Measurements from ENCODE around the gene PSMB7.

PSMB7 gene

DNA sequence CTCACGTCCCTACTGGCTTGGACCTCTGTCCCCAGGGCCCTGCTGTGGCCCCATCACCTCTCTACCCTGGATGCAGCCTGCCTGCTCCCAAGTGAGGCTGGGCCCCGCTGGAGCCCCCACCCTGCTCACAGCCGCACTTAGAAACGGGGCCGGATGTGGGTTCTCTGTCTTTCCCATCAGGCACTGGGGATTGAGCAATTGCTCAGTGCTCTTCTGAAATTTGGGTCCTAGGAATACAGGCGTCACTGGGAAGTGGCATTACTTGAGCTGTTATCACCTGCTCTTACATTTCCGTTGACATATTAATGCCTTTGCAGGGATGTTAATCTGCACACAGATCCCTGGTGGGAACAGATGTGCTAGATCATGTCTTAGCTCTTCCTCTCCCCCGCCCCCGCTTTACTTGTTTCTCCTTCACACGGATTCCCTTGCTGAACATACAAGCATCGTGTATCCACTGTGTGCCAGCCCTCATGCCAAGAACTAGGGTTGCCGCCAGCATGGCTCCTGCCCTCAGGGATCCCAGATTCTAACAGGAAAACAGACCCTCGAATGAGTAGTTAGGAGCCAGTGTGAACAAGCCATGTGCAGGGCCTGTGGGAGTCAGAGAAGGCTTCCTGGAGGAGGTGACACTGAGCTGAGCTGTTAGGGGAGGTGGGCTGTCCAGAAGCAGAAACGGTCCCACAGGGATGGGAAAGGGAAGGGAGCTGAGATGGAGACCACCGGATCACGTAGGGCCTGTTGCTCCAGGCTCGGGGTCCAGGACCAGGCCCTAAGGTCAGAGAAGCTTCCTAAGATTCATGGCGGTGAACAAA, 92.4 kb downstream of the PSMB7 start:
- no peak for DNase-seq

DNA sequence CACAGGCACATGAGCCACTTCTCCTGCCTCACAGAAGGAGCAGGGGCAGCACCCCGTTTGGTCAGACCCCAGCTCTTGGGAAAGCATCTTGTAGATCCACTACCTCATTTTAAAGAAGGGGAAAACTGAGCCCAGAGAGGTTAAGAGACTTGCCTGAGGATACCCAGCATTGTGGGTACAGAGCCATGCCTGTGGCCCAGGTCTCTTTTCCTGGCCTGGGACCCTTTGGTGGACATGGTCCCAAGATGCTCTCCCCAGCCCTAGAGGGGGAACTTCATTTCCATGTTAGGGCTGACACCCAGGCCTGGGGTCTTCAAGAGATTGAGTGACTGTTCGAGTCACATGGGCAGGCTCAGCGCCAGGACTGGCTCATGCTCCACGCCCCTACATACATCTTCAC, 93.3 kb downstream of the PSMB7 start:
- DNase-seq, result no peak

DNA sequence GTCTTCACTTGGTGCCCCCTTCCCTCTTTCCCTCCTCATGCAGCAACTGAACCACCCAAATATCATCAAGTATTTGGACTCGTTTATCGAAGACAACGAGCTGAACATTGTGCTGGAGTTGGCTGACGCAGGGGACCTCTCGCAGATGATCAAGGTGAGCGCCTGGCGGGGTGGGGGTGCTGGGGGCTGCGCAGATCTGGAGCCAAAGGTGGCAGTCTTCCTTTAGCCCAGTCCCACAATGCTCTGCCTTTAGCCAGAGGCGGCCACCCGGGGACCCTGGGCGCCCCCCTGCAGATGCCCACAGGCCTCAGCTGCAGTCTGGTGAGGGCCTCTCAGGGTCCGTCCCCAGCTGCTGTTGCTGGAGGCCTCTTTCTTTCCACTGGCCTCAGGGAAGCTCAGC, 93.8 kb downstream of the PSMB7 start:
- DNase-seq, result no peak

DNA sequence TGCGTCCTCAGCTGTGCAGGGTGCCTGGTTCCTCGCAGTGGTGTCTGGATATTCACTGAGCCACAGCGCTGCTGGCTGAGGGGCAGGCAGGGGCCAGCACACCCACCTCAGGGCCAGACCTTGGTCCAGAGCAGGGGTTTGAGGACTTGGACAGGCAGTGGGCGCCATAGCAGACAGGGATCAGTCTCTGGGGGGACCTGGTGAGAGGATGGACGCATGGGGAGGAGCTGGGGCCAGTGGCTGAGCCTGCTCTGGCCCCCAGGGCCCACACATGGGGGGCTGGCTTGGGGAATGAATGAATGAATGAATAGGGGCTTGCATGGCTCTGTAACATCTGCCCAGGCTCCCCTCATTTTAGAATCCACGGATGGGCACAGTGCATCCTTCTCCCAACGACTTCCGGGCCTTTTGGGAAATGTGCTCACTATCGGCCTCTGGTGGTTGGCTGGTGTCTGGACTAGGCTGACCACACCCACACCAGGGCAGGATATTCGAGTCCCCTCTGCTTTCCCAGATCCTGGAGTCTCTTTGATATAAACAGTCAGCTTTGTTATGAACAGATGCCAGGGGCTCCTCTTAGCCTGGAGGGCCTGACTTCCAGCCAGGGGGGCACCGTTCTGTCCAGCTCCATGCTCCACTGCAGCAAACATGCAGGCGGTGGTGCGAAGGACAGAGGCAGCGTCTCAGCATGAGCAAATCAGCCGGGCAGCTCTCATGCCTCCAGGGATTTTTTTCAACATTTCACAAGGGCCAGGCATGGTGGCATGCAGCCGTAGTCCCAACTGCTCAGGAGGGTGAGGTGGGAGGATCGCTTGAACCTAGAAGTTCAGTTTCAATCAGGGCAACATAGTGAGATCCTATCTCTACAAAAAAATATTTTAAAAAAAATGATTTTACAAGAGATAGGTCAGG, 94.9 kb downstream of the PSMB7 start:
- peak; percentile 42 for DNase-seq

- DNase-seq, result no peak
Measured at GRCh38 chr9:124315882-124316281, 99.4 kb downstream of the PSMB7 start.

GRCh38 chr9:124313940-124314339, 101.3 kb downstream of the PSMB7 start:
- no peak for DNase-seq

DNA sequence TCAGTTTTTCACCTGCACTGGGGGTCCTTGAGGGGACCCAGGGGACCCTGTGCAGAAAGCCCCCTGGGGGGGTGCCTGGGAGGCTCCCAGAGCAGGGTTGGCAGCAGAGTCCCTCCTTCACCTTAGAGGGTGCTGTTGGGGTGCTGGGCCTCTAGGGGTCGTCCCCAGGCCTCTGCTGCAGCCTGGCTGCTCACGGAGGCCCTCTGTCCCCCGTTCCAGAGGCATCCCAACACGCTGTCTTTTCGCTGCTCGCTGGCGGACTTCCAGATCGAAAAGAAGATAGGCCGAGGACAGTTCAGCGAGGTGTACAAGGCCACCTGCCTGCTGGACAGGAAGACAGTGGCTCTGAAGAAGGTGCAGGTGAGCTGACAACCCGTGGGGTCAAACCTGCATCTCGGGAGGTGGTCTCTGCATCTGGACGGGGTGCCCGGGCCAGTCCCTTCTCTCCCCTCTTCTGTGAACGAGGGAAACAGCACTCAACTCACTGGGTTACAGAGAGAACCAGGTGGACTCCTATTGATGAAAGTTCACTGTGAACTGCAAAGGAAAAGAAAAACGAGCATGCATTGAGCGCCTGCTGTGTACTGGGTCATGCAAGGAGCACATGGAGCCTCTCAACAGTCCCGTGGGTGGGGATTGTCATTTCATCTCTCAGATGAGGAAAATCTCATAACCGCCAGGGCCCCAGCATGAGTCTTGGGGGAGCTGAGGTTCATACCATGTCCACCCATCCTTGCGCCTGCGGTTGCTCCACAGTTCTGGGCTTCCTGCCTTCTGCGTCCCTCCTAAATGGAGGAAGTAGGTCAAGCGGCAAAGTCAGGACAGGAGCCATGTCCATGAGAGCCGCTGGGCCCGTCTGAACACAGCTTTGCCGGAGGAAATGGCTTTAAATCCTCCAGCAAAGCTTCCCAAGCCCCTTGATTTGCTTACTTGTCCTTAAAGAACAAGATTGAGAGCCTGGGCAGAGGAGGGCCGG, 102.7 kb downstream of the PSMB7 start:
- DNase-seq, result no peak

GRCh38 chr9:124311283-124311682, 104.0 kb downstream of the PSMB7 start:
- DNase-seq, result no peak

DNA sequence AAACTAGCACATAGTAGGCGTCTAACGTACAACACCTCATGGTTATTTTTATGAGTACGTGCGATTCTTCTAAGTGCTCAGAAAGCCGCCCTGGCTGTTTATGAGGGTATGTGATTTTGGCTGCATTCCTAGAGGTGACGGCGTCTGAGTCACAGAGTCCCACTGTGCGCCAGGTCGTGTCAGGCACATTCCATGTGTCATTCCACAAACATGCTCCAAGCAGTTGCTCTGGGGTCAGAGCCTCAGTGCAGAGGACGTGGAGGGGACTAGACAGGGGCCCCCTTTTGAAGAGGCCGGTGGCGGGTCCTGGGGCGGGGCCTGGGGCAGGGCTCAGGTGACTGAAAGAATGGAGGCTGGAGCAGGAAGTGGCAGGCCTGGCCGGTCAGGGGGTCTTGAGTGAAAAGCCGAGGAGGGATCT, 105.6 kb downstream of the PSMB7 start:
- no peak for DNase-seq

- no peak for DNase-seq
Measured at GRCh38 chr9:124308606-124309491, 106.4 kb downstream of the PSMB7 start.

DNA sequence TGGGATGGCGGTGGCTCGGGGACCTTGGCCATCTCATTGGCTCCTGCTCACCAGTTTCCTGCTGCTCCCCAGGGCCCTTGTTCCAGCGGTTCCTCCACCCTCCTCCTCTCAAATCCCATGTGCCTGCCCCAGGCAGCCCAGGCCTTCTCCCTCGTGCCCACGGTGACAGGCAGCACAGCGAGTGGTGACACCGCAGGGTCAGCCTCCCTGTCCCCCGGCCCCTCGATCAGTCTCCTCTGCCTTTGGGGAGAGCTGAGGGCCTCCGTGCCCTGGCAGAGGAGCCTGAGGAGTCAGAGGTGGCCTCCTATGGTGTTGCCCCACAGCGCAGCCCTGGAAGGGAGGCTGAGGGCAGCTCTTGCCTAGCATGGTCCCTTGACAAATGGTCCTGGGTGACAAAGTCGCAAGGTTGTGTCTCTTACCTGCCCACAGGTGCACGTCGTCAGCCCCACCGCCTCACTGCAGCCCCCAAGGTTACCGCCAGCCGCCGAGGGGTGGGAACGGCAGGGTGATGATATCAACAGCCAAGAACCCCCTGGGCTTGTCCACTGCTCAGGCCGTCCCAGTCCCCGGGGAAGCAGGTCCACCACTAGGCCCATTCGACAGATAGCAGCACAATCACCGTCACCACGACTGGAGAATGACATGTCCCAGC, 107.7 kb downstream of the PSMB7 start:
- no peak for DNase-seq

DNA sequence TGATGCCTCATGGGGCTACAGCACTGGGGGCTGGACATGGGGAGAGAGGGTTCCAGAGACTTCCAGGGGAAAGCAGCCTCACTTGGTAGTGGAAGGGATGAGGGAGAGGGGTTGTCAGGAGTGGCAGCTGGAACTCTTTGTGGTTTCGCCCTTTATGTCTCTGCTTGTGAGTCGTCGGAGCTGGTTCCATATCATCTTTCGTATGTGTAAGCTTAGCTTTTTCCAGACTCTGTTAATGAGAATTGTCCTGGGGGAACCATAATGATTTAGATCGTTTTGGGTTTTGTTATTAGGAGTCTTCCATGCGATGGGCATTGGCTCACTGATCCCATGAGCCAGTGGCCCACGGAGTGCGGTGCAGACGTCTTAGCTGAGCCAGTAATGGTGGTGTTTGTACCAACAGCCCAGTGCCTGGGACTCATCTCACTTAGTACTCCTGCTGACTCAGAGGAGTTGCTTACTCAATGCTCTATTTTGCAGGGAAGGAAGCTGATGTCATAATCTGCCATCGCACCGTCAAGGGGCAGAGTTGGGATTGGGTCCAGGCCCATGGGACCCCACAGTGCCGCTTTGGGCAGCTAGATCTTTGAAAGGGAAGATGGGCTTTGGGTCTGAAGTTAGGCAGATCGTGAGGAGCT, 109.0 kb downstream of the PSMB7 start:
- DNase-seq, result no peak

- DNase-seq, result no peak
Measured at GRCh38 chr9:124304285-124304684, 111.0 kb downstream of the PSMB7 start.

DNA sequence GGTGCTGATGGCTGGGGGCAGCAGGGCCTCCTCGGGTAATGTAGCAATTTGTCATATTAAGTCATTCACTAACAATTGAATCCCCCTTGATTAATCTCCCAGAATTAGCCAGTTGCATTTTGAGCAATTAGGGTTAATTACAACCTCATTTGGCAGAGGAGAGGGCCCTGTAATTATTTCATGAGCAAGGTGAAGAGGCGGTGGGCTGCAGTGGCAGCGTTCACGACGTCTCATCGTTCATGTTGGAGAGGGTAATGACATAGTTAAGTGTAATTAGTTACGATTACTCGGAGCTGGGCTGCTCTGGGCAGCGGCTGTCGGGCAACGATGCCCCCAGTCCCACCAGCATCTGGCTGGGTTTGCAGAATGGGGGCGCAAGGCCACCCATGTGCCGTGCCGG, 111.5 kb downstream of the PSMB7 start:
- DNase-seq, result no peak

Data from CD4-positive, alpha-beta T cell treated with Interleukin-12 subunit alpha and Interleukin-12 subunit beta, for 1 hour (primary cell).